Hepatocyte (in vitro differentiated cells): Measurements from ENCODE around the gene SNX25.

Experiments used
- CTCF ChIP-seq: fragments of 200-600 bp; sonication (generic); IDR thresholded peaks from 2 replicates; pipeline ENCODE4 v1.5.1; 2016; ENCODE audit warnings: antibody characterized with exemption, mild to moderate bottlenecking; ENCODE audit not compliant: poor library complexity
- EZH2 ChIP-seq: fragments of 200-600 bp; sonication (generic); IDR thresholded peaks from 2 replicates; pipeline ENCODE4 v1.6.1; 2016; ENCODE audit warnings: antibody characterized with exemption, mild to moderate bottlenecking, borderline replicate concordance

DNA sequence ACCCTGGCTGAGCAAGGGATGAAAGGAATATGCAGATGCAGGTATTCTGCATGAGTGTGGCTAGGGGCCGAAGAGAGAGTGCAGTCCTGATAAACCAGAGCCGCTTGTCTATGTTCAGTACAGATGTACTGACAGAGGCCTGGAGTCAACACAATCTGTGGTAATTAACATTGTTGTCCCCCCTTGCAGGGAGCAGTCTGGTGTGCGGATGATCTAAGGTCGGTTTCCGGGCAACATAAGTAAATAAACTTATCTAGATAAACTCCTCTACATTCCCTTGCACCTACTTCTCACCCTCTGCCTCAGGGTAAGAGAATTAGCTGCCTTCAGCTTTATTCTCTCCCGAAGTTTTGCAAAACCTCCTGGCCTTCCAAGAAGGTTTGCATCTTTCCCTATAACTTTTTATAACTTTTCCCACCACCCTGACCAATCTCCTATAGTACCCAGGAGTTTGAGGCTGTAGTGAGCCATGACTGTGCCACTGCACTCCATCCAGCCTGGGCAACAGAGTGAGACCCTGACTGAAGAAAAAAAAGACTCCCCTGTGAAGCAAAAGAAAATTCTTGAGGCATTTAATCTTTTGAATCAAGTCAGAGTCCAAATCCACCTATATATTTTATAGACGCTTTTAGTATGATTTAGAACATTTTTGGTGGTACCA, 26.6 kb downstream of the SNX25 start:
- no peak for TF ChIP-seq CTCF
- TF ChIP-seq EZH2, result no peak
